NCI-H128 (cell line): ENCODE data around the gene THYN1.

Source experiments
- DNase-seq: peaks from one replicate; lab custom pipeline; 2025; ENCODE audit not compliant: unreplicated experiment; lab: John Stamatoyannopoulos, UW

The THYN1 gene

DNA sequence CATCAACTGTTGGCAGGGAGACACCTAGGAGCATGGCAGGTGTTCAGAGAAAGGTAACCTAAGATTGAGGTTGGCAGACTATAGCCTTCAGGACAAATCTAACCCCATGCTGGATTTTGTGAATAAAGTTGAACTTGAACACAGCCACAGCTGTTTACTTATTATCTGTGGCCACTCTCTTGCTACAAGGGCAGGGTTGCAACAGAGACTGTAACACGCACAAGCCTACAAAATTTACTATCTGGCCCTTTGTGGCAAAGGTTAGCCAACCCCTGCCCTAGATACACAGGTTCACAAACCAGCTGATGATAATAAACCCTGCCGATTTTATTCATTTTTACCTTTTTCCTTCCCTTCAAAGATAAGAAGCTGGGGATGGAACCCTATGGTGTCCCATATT is 2.5 kb downstream of the THYN1 start:
- no peak for DNase-seq

DNA sequence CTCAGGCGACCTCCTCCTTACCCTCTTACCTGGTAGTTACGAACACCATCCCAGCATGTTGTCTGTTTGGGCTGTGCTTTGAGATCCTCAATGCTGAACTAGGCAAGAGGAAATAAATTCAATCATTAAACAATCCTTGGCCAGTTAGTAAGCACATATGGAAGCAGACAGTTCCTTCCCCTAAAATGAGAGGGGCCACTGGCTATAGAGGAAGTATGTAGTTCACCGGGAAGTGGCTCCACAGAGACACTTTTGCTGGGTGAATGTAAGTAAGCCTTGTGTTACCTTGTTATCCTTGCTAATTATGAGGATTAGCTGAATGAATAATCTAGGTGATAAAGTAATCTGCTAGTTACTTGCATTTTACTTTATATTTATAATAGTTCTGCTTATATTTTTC is 2.9 kb downstream of the THYN1 start:
- DNase-seq: no peak

DNA sequence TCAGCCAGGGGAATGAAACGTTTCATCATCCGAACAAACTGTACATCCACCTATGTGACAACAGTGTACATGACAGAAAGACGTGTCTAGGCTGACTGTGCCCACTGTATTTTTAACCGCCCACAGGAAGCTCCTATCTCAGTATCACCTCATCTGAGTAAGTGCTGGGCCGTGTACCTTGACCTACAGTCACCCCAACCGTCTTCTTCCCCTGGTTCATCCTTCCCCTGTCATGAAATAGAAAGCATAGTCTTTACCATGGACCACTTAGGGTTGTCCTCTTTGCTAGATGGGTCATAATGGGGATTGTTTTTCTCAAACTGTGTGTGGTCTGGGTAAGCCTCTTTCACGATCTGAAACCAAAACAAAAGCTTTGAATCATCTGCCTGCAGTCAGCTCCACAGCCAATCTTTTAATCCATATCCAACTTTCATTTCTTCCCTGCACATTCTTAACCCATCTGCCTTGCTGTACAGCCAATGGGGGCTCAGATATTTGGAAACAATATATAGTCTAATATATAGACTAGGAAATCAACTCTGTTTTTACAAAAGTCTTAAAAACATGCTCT is 4.2 kb downstream of the THYN1 start:
- no peak for DNase-seq

DNA sequence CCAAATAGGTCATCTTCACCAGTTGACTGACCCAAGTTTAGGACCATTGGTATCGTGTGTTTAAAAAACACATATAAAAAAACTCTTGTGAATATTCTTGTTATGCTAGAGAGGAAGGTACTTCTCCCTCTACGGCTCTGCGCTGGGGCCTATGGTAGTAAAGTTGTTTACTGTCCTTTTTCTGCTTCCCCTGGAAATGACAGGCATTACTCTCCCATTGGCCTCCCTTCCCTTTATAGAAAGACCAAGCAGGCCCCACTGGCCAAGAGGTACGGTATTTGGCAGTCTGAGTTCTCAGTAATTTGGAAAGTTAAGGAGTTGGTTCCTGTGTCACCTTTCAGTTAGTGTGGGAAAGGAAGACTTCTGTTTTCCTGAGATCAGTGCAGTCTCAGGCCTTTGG is 6.5 kb downstream of the THYN1 start:
- DNase-seq: no peak

DNA sequence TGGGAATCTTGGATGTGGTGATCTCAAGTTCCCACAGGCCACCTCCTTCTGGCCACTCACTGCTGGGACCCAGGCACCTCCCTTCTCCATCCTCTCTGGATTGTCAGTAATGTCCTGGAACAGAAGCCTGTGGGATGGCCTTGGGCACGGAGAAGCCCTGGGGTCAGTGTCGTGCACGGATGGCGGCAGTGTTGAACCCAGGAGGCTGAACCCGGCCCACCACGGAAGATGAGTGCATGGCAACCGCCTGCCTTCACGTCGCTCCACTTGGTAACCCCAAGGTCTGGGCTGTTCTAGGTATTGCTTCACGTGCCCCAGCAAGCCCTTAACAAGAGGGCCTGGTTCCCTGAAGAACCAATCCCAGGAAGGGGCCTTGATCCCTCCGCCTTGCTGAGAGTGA is 7.1 kb downstream of the THYN1 start:
- no peak for DNase-seq

DNA sequence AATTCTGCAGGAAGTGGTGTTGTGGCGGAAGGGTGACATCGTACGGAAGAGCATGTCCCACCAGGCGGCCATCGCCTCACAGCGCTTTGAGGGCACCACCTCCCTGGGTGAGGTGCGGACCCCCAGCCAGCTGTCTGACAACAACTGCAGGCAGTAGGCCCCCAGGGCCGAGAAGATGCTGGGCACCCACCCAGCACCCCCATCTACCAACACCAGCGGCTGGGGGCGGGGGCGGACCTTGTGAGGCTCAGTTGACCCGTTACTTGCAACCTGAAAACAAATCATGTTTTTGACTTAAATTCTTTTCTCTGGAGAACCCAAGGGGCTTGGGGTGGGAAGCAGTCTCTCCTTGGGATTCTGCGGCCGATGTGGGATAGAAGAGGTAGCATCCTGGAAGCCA is 7.7 kb downstream of the THYN1 start:
- no peak for DNase-seq

DNA sequence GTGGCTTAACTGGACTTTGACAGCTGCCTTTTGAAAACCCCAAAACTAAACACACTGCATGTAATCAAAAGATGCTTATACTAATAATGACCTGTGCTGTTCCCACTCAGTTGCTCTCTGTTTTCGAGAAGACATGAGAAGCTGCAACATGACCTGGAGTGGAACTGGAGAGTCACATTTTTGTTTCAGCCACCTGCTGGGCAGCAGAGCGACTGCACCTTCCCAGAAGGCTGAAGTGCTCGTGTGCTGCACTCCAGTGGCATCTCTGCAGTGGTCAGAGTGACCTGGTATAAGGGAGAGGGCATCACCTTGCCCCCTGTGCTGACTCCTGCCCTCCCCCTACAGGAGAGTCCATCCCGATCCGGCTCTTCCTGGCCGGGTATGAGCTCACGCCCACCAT is 8.6 kb downstream of the THYN1 start:
- no peak for DNase-seq

DNA sequence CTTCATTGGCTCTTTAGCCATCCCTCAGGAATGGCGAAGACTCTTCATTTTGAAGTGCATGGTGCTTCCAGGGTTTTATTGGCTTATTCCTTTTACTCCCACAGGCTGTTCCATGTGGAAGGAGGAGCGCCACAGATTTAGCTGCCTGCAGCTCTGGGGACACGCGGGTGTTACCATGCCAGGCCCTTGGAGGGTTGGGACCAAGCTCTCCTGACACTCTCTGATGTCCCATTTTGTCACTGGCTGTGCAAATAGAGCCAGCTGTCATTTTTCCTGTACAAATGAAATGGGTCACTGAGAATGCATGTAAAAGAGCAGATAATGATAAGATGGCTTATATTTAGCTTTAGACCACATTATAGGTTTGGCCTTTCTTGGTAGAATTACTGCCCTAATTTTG is 9.2 kb downstream of the THYN1 start:
- no peak for DNase-seq

DNA sequence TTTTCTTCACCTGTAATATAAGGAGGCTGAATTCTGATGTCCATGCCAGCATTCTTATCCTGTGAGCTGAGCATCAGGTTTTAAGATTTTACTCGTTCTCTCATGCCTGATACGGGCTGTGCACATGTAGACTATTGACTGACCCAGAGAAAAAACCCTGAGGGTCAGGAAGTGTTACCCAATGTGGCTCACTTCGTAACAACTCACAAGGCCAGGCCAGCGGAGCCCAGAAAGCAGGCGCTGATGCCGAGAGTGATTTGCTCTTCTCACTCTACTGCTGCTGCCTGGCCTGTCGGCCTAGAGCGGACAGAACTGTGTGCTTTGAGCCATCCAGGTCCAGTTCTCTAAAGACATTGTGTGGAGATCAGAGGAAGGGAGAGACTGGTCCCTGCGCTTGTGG is 10.8 kb downstream of the THYN1 start:
- no peak for DNase-seq

DNA sequence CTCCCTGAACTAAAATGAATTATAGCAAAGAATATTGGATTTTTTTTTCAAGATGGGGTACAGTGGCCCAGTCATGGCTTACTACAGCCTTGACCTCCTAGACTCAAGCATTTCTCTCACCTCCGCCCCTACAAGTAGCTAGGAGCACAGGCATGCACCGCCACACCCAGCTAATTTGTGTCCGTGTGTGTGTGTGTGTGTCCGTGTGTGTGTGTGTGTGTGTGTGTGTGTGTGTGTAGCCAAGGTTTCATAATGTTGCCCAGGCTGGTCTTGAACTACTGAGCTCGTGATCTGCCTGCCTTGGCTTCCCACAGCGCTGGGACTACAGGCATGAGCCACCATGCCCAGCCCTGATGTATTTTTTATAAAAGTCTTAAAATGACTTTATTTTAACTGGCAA is 12.6 kb downstream of the THYN1 start:
- DNase-seq: no peak

DNA sequence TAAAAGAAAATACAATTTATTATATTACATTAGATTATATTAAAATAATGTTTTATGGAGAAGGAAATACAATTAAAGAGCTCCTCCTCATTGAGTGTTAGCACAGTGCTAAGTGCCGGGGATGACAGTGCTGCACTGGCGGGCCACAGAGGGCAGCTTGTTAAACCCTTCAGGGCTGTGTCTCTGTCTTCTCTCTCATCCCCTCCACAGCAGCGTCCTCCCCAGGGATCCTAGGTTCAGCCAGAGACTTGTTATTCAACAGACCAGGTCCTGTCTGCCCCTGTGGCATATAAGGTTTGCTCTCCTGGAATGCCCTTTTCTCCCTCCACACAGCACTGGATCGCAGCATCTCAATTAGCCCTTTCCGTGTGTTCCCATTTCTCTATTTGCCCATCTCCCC is 14.2 kb downstream of the THYN1 start:
- DNase-seq: no peak

DNA sequence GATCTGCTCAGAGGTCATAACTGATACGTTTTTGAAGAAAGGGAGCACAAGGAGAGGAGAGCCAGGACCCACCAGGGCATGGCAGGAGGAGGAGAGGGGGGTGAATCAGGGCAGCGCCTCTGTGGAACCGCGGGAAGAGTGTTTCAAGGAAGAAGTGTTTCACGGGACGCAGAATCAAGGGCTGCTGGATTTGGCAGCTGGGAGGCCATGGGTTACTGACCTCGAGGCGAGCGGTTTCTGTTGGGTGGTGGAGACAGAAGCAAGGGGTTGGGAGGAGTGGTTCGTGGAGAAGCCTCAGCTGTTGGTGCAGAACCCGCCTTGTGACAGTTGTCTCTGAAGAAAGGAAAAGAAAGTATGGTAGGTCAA is 15.6 kb downstream of the THYN1 start:
- no peak for DNase-seq

DNA sequence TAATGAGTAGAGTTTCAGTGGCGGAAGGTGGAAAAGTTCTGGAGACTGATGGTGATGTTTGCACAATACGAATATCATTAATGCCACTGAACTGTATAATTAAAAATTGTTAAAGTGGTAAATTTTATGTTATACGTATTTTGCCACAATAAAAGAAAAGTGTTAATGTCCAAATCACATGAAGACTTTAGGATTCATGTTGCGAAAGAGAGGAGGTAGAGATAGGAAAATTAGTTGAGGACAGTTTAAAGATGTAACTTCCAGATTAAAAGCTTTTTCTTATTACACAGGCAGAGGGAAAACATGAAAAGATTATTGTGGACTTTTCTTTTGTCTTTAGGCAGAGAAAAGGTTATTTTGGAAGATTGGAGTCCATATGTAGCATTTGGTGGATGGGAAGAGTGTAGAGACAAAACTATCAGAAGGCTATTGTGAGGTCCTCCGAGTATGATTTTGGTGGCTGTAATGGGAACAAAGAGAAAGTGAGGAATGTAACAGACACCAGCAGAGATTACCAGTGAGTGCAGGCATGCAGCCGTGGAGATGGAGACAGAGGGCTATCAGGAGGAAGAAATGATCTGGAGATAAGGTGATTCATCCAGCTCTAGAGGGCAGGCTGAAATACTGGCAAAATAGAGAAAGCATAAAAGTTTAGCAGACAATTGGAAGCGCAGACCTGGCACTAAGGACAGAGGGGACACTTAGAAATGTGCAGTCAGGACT is 16.2 kb downstream of the THYN1 start:
- no peak for DNase-seq

DNA sequence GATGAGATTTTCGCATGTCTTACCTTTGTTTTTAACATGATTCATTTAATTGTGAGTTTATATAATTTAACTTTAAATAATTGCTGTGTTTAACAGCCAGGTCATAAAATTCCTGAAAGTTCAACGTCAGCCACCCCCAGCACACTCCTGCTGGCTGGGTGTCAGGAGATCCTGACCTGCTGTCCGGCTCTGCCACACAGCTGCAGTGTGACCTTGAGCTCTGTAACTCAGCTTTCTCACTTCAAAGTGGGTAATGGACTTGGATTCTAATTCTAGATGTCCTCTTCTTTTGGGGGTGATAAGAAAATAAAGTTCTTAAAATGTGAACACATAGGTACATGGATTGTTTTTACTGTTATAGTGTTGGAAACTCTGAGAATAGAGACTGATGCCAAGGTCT is 17.8 kb downstream of the THYN1 start:
- no peak for DNase-seq

DNA sequence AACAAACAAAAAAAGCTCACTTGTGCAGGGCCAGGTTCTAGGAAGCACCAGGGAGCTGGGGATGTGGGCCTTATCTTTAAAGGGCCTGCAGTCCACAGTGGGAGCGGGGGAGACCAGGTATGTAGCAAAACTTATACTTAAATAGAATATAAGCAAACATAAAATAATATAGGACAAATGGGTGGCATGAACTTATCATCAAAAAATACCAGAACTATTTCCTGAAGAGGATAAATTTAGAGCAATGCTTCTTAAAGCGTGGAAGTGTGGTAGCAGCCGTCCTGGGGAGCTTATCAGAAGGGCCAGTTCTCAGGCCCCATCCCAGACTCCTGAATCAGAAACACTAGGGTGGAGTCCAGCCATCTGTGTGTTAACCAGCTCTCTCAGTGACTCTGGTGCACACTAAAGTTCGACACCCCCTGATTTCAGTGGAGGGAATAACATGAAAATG is 19.4 kb downstream of the THYN1 start:
- DNase-seq: no peak

DNA sequence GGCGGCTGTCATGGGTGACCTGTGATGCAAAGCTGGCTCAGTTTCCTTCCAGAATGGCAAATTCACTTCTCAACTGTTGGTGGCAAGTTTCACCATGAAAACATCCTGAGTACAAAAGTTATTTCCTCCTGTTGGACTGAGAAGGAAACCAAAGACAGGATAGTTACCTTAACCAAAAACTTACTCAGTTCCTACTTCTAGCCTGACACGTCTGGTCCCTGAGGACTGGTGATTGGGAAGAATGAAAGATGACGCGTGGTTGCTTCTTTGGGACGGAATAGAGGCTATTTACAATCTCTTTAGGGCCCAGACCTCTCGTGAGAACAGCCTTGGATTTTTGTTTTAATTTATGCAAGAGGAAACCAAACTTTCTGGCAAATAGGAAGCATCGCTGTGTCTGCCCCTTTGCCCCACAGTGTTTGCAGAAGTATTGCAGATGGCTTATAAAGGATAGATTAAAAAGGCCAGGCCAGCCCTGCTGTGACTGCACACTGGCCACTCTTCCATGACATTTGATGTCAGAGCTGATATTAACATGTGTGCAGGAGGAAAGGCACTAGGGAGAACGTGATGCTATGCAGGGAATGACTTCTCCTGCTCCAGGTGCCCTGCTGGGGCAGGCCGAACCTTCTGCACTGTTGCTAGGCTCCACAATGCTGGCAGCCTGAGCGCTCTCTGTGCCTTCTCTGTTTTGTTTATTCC is 21.0 kb downstream of the THYN1 start:
- DNase-seq: no peak

DNA sequence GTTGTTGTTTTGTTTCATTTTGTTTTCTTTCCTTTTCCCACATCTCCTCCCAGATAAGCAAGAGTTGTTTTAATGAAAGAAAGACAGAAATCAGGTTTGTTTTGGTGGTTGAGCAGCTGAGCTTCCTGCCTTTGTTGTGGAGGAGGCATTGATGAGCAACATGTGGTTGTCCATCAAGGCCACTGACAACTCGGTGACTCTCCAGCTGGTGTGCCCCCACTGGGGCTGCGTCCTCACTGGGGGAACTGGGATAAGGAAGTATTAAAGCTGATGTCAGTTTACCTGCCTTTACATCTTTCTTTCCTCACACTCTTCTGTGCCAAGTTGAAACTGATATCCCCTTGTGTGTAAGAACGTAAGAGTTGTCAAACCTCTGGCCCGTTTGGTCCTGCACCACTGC is 22.8 kb downstream of the THYN1 start:
- DNase-seq: no peak

DNA sequence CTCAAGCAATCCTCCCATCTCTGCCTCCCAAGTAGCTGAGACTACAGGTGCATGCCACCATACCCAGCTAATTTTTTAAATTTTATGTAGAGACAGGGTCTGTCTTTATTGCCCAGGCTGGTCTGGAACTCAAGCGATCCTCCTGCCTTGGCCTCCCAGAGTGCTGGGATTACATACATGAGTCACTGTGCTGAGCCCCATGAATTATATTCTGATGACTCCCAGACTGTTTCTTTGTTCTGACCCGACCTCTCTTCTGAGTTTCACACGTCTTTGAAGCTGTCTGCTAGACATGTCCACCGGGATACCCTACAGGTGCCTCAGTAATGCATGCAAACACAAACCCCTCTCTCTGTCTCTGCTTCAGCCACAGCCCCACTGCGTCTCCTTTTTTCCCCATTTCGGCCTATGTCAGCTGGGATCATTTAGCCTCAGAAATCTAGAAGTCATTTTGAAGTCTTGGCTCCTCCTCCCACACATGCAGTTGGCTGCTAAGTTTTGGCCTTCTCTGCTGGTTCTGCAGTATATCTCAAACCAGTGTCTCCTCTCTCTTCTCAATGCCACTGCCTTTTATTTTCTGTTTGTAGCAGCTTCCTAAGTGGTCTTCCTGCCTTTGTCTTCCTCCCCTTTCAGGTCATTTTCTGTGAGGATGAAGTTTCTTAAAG is 23.9 kb downstream of the THYN1 start:
- no peak for DNase-seq

DNA sequence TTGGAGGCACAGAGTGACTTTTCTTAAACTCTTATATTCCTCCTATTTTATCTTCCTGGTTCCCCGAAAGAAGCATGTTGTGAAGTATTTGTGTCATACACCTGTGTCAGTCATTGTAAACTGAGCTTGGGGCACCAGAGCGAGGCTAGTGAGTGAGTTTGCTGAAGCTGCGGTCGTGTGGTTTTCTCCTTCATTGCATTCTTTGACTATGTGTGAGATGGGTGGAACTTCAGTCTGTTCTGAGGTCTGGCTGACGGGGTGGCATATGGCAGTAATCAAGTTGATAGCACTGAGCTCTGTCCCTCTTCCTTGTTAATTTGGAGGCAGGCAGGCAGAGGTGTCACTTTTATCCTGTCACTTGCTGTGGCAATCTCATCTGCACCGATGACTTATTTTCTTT is 24.5 kb downstream of the THYN1 start:
- DNase-seq: no peak

DNA sequence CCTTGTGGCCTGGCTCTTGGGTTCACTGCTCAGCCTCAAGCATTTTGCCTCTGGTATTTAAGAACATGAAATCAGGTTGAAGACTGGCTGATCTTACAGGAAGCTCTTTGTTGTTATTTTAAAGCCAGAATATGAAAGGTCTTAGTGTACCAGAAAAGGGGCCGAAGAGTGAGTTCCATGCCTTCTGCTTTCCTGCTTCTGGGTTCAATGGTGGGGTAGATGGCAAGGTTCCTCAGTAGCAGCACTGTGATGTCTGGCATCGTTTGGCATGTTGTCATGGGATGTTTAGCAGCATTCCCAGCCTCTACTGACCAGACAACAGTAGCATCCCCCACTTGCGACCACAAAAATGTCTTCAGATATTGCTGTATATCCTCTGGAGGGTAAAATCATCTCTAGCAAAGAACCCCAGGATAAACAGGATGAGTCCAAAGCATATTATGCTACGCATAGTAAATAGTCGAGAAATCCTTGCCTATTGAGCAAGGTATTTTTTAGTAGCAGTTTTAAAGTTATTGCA is 26.3 kb downstream of the THYN1 start:
- no peak for DNase-seq

DNA sequence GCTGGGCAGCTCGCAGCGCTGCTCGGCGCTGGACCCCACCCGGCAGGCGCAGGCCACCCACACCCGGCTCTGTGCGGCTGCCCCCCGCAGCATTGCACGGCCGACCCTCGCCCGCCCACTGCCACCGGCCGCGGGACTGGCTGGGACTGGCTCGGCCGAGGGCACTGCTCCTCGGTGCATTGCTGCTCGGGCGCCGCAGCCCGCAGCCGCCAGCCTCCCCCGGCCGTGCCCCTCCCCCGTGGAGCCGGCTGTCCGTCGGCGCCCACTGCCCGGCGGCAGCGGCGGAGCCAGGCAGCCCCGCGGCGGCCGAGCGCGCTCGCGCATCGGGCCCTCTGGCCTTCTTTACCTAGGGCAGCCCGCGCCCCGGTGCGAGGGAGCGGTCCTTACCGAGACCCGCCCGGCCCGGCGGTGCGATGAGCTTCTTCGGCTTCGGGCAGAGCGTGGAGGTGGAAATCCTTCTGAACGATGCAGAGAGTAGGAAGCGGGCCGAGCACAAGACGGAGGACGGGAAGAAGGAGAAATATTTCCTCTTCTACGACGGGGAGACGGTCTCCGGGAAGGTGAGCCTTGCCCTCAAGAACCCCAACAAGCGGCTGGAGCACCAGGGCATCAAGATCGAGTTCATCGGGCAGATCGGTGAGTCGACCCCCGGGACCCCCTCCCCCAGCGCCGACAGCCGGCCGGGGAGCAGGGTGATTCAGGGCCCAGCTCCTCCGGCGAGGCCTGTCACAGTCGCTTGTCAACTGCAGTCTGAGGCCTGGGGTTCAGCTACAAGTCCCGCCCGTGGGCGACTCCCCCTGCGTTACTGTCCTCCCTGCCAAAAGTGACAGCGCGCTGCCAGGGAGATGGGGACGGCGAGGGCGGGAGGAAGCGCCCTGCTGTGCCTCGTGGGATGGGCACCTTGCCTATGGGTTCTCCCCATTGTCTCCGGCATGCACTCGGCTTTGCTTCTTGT is 28.2 kb downstream of the THYN1 start:
- DNase-seq: peak; percentile 20
